ENCODE data around the gene FUBP1.

DNA sequence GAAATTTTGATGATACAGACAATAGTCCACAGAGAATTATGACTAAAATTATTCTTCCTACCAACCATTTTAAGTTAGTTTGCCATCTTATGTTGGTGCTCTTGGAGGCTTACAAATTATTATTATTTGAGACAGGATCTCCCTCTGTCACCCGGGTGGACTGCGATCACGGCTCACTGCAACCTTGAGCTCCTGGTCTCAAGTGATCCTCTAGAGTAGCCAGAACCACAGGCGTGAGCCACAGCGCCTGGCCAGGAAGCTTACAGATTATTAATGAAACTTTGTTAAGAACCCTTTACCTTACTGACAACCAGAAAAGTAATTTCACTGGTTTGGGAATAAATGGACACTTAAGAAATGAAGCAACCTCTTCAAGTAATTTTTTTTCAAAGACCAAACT is 17.9 kb upstream of the FUBP1 start:
- no peak for TF ChIP-seq SP1 (IDR thresholded peaks at IDR 0.05; ENCODE audit: low read depth)
- TF ChIP-seq, protein P1, sequence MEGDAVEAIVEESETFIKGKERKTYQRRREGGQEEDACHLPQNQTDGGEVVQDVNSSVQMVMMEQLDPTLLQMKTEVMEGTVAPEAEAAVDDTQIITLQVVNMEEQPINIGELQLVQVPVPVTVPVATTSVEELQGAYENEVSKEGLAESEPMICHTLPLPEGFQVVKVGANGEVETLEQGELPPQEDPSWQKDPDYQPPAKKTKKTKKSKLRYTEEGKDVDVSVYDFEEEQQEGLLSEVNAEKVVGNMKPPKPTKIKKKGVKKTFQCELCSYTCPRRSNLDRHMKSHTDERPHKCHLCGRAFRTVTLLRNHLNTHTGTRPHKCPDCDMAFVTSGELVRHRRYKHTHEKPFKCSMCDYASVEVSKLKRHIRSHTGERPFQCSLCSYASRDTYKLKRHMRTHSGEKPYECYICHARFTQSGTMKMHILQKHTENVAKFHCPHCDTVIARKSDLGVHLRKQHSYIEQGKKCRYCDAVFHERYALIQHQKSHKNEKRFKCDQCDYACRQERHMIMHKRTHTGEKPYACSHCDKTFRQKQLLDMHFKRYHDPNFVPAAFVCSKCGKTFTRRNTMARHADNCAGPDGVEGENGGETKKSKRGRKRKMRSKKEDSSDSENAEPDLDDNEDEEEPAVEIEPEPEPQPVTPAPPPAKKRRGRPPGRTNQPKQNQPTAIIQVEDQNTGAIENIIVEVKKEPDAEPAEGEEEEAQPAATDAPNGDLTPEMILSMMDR (IDR thresholded peaks at IDR 0.05 in 2 of 3, conservative IDR thresholded peaks at IDR 0.05 in 1 of 3; ENCODE audit: borderline replicate concordance in 1 of 3, insufficient read depth in 1 of 3, low read depth in 2 of 3, low read length in 2 of 3) = no peak
- no peak for TF ChIP-seq POLR2AphosphoS5 (IDR thresholded peaks at IDR 0.05; ENCODE audit: low read depth, low read length)
- no peak for TF ChIP-seq POLR2A (IDR thresholded peaks at IDR 0.05; ENCODE audit: borderline replicate concordance, extremely low read depth, insufficient read depth, insufficient read length)
- no peak for TF ChIP-seq RAD21 (IDR thresholded peaks at IDR 0.05; ENCODE audit: low read depth)
